ENCODE data around the gene SEC62. TPM values are rescaled to one million over a fixed set of nuclear protein-coding genes. Genes with fewer than 3 reads are reported as not detected.

The SEC62 gene
- total and polyA plus RNA-seq, 9 of the 15 experiments (the other 6 are each of a cell fraction or from before 2014, with no cell fraction given): 34.5 to 152 (median 51.8) TPM

GRCh38 chr3:169945313-169945712 lies 21.3 kb upstream of the SEC62 start (continued):
- TF ChIP-seq MTA3 (IDR thresholded peaks at IDR 0.05; ENCODE audit: borderline replicate concordance) (0 out of 2 replicates have a peak, but pooled peaks have one; percentile 31), ZNF253 (CRISPR knock-in tag; conservative IDR thresholded peaks at IDR 0.05) (no peak), ZNF57 (CRISPR knock-in tag; IDR thresholded peaks at IDR 0.05) (no peak), GABPA (tag; conservative IDR thresholded peaks at IDR 0.05; ENCODE audit: low read depth) (no peak), ZBTB26 (CRISPR knock-in tag; IDR thresholded peaks at IDR 0.05) (no peak), SMAD3 (CRISPR knock-in tag; conservative IDR thresholded peaks at IDR 0.05) (no peak), SMAD4 (CRISPR knock-in tag; conservative IDR thresholded peaks at IDR 0.05) (no peak), GABPB1 (CRISPR knock-in tag; IDR thresholded peaks at IDR 0.05) (no peak), ZNF586 (CRISPR knock-in tag; conservative IDR thresholded peaks at IDR 0.05) (no peak), PCBP2 (IDR thresholded peaks at IDR 0.05; ENCODE audit: low read depth, low read length, poor library complexity, severe bottlenecking) (no peak), ZNF121 (CRISPR knock-in tag; conservative IDR thresholded peaks at IDR 0.05) (no peak), ZNF311 (CRISPR knock-in tag; IDR thresholded peaks at IDR 0.05) (no peak), HMG20A (CRISPR knock-in tag; conservative IDR thresholded peaks at IDR 0.05) (no peak), CGGBP1 (CRISPR knock-in tag; IDR thresholded peaks at IDR 0.05) (no peak), ZNF224 (CRISPR knock-in tag; IDR thresholded peaks at IDR 0.05) (no peak), ZNF41 (CRISPR knock-in tag; conservative IDR thresholded peaks at IDR 0.05) (no peak), YBX1 (IDR thresholded peaks at IDR 0.05) (no peak), PKNOX1 (IDR thresholded peaks at IDR 0.05) (no peak; the same call in none of the 2 replicates), SAFB (IDR thresholded peaks at IDR 0.05; ENCODE audit: borderline replicate concordance, low read depth, low read length) (no peak), XRCC5 (IDR thresholded peaks at IDR 0.05; ENCODE audit: low read depth, low read length) (no peak), DEAF1 (CRISPR knock-in tag; IDR thresholded peaks at IDR 0.05) (no peak), RFX1 (IDR thresholded peaks at IDR 0.05) (no peak), ZNF12 (CRISPR knock-in tag; IDR thresholded peaks at IDR 0.05) (no peak), ZNF431 (CRISPR knock-in tag; IDR thresholded peaks at IDR 0.05) (no peak), TCF7 (IDR thresholded peaks at IDR 0.05; ENCODE audit: borderline replicate concordance) (no peak)
- TF ChIP-seq, protein P1, sequence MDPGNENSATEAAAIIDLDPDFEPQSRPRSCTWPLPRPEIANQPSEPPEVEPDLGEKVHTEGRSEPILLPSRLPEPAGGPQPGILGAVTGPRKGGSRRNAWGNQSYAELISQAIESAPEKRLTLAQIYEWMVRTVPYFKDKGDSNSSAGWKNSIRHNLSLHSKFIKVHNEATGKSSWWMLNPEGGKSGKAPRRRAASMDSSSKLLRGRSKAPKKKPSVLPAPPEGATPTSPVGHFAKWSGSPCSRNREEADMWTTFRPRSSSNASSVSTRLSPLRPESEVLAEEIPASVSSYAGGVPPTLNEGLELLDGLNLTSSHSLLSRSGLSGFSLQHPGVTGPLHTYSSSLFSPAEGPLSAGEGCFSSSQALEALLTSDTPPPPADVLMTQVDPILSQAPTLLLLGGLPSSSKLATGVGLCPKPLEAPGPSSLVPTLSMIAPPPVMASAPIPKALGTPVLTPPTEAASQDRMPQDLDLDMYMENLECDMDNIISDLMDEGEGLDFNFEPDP (CRISPR knock-in tag; IDR thresholded peaks at IDR 0.05): no peak
